CD4-positive, alpha-beta T cell treated with Interleukin-2 at 100 ng/mL for 4 hours (primary cell): ENCODE results near the gene RBM45.

Source experiments
- DNase-seq: peaks from one replicate; pipeline ENCODE4 v3.0.0-alpha.2; 2020; ENCODE audit warnings: low spot score

RBM45 gene

DNA sequence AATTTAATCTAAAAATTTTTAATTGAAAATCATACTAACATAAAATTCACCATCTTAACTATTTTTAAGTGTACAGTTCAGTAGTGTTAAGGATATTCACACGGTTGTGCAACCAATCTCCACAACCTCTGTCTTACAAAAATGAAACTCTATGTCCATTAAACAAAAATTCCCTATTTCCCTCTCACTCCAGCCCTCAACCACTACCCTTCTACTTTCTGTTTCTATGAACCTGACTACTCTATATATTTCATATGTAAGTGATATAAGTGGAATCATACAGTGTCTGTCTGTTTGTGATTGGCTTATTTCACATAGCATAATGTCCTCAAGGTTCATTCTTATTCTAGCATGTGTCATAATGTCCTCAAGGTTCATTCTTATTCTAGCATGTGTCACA lies 47.7 kb downstream of the RBM45 start:
- no peak for DNase-seq

DNA sequence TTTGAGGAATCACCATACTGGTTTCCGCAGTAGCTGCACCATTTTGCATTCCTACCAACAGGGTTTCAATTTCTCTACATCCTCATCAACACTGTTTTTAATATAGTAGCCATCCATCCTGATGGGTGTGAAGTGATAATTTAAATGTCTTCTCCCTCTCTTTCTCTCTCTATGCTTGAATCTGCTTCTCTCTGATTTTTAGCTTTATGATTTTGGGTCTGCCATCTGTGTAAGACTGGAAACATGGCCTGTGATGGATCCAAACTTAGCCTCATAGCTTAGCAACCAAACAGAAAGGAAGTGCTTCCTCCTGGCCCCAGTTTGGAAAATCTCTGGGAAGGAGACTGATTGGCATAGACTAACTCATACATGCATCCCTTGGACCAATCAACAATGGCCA lies 48.4 kb downstream of the RBM45 start:
- no peak for DNase-seq

DNA sequence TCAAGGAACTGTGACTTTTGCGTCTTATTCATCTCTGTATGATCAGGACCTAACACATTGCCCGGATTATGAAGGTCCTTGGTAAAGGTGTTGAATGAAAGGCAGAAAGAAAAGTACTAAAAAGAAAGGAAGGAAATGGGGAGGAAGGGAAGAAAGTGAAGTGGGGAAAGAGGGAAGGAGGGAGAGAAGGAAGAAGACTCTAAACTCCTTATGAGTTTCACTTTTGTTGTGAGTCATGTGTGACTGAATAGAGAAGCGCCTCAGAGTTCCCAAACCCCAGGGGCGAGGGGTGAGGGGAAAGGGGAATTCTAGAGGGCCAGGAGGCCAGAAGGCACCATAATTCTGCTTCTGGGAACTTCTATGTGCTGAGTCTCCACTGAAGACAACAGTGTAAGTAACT lies 51.2 kb downstream of the RBM45 start:
- no peak for DNase-seq

DNA sequence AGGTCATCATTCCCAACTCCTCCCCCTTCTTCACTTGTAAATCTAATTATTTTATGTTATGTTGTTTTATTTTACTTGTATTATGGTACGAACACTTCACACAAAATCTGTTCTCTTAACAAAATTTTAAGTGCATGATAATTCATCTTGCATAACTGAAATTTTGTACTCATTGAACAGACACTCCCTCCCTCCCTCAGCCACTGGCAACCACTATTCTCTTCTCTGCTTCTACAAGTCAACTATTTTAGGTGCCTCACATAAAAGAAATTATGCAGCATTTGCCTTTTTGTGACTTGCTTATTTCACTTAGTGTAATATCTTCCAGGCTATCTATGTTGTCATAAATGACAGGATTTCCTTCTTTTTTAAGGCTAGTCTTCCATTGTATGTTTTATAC lies 51.7 kb downstream of the RBM45 start:
- DNase-seq = no peak

DNA sequence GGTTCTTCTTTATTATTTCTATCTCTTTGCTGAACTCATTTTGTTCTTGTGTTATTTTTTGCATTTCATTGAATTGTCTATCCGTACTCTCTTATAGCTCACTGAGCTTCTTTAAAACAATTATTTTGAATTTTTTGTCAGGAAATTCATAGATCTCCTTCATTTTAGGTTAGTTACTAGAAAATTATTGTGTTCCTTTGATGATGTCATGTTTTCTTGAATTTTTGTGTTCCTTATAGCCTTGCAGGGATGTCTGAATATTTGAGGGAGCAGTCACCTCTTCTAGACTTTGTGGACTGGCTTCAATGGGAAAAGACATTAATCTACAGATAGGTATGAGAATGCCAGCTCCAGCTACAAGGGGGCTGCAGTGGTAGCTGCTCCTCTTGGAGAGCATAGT lies 61.4 kb downstream of the RBM45 start:
- no peak for DNase-seq

DNA sequence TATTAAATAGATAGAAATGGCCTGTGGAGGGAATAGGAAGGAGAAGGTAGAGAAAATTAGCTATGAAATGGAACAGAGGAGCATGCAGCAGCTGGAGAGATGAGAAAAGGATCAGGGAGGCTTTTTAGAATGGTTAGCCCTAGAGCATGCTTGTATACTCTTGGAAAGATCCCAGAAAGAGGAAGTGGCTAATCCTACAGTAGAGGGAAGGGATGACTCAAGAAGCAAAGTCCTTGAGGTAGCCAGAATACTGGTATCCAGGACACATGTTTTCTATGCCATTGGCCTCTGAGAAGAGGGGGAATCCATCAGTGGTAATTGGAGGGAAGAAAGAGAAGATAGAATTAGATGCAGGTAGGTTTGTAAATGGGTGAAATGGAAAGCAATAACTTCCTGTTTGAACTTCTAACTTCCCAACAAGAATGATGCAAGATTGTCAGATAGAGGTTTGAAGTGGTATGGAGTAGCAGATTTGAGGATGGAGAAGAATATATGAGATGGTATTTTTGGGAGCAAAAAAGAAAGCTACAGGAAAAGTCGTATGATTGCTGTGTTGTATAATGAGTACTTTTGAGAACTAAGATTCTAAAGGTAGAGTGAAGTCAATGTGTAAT lies 64.9 kb downstream of the RBM45 start:
- DNase-seq = no peak
